ENCODE measurements around the gene HNF4A. TPM values are rescaled to one million over a fixed set of nuclear protein-coding genes. Genes with fewer than 3 reads are reported as not detected.
"Not testable (repeated sequence)": the region's sequence is repeated elsewhere in the genome, so short reads cannot be mapped to it uniquely, and the experiment has no call there.

HNF4A gene
- total RNA-seq, 1 donor = not detected

DNA sequence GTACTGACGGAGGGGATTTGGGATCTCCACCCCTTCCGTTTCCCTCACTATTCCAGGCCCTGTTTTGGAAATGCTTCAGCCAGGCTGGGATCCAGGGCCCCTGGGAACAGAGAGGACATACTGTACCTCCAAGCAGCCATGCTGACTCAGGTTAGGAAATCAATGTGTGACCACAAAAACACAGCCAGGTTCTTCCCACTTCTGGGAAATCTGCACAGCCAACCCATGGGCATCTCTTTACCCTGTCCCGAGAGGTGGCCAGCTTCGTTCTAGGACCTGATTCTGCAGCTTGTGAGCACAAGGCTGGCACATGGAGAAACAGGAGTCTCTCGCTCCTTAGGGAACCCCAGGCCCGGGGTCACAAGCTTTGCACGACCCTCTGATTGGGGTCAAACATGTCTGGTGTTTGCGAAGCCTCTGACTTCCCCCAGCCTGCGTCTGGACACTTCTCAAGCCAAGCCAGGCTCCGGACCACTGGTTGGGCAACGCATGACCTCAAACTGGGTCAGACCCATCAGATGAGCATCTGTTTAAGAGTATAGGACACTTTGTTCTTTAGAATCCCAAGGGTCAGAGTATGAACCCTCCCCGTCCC is 111.9 kb downstream of the HNF4A start:
- peak; percentile 84 for DNase-seq (ENCODE audit: insufficient read length, low spot score, missing footprints)
- no peak overlapping the region for H3K4me3 ChIP-seq (ENCODE audit: insufficient read depth, low read length)
- H2AFZ ChIP-seq (ENCODE audit: low read length) = peak overlapping the region; percentile 68

GRCh38 chr20:44468044-44468782 is 112.7 kb downstream of the HNF4A start:
- H3K4me1 ChIP-seq (ENCODE audit: insufficient read depth, low read length) = peaks cover 10% of the 10 kb centered on the region
- no peak overlapping the region for H3K27ac ChIP-seq (ENCODE audit: low read depth, low read length)
- no peak for DNase-seq (ENCODE audit: insufficient read length, low spot score, missing footprints)
- H2AFZ ChIP-seq (ENCODE audit: low read length) = no peak overlapping the region
- no peaks in the 10 kb centered on the region for H4K20me1 ChIP-seq (ENCODE audit: insufficient read depth, low read length)
- no peak overlapping the region for H3K4me2 ChIP-seq (ENCODE audit: insufficient read depth, low read length)
- no peaks in the 10 kb centered on the region for H3K27me3 ChIP-seq (ENCODE audit: insufficient read depth, low read length)
- H3K36me3 ChIP-seq (ENCODE audit: insufficient read depth, low read length) = no peaks in the 10 kb centered on the region
- H3K4me3 ChIP-seq (ENCODE audit: insufficient read depth, low read length) = no peak overlapping the region
- H3K9me3 ChIP-seq (ENCODE audit: low read depth, low read length) = no peaks in the 10 kb centered on the region
- TF ChIP-seq CTCF (IDR thresholded peaks at IDR 0.05; ENCODE audit: extremely low read depth, low read depth, low read length) = no peak
- no peaks in the 10 kb centered on the region for H3K79me2 ChIP-seq (ENCODE audit: insufficient read depth, low read length)

More for the DNA sequence above, 111.9 kb downstream of the HNF4A start:
- H3K4me1 ChIP-seq (ENCODE audit: insufficient read depth, low read length) = peaks cover 10% of the 10 kb centered on the region
- H3K36me3 ChIP-seq (ENCODE audit: insufficient read depth, low read length) = no peaks in the 10 kb centered on the region
- H4K20me1 ChIP-seq (ENCODE audit: insufficient read depth, low read length) = no peaks in the 10 kb centered on the region
- H3K79me2 ChIP-seq (ENCODE audit: insufficient read depth, low read length) = no peaks in the 10 kb centered on the region
- no peaks in the 10 kb centered on the region for H3K9me3 ChIP-seq (ENCODE audit: low read depth, low read length)
- H3K27ac ChIP-seq (ENCODE audit: low read depth, low read length) = no peak overlapping the region
- TF ChIP-seq CTCF (IDR thresholded peaks at IDR 0.05; ENCODE audit: extremely low read depth, low read depth, low read length) = no peak
- peak overlapping the region; percentile 64 for H3K4me2 ChIP-seq (ENCODE audit: insufficient read depth, low read length)
- no peaks in the 10 kb centered on the region for H3K27me3 ChIP-seq (ENCODE audit: insufficient read depth, low read length)

- H3K4me3 ChIP-seq (ENCODE audit: insufficient read depth, low read length) = no peak overlapping the region
- no peak for DNase-seq (ENCODE audit: insufficient read length, low spot score, missing footprints)
- H3K27me3 ChIP-seq (ENCODE audit: insufficient read depth, low read length) = no peaks in the 10 kb centered on the region
- no peaks in the 10 kb centered on the region for H4K20me1 ChIP-seq (ENCODE audit: insufficient read depth, low read length)
- H3K4me2 ChIP-seq (ENCODE audit: insufficient read depth, low read length) = no peak overlapping the region
- H3K27ac ChIP-seq (ENCODE audit: low read depth, low read length) = no peak overlapping the region
- H3K79me2 ChIP-seq (ENCODE audit: insufficient read depth, low read length) = peaks cover 2% of the 10 kb centered on the region
- H3K4me1 ChIP-seq (ENCODE audit: insufficient read depth, low read length) = peaks cover 13% of the 10 kb centered on the region
- no peak overlapping the region for H2AFZ ChIP-seq (ENCODE audit: low read length)
- no peak for TF ChIP-seq CTCF (IDR thresholded peaks at IDR 0.05; ENCODE audit: extremely low read depth, low read depth, low read length)
- no peaks in the 10 kb centered on the region for H3K36me3 ChIP-seq (ENCODE audit: insufficient read depth, low read length)
- no peaks in the 10 kb centered on the region for H3K9me3 ChIP-seq (ENCODE audit: low read depth, low read length)
Observed at GRCh38 chr20:44470327-44470726, 114.8 kb downstream of the HNF4A start.

GRCh38 chr20:44471481-44471882 is 116.0 kb downstream of the HNF4A start:
- Histone ChIP-seq H3K4me1 (ENCODE audit: insufficient read depth, low read length) (peaks cover 22% of the 10 kb centered on the region), H3K4me2 (ENCODE audit: insufficient read depth, low read length) (no peak overlapping the region), H3K27me3 (ENCODE audit: insufficient read depth, low read length) (no peaks in the 10 kb centered on the region), H3K9me3 (ENCODE audit: low read depth, low read length) (no peaks in the 10 kb centered on the region), H3K27ac (ENCODE audit: low read depth, low read length) (no peak overlapping the region), H3K79me2 (ENCODE audit: insufficient read depth, low read length) (peaks cover 14% of the 10 kb centered on the region), H3K36me3 (ENCODE audit: insufficient read depth, low read length) (no peaks in the 10 kb centered on the region), H2AFZ (ENCODE audit: low read length) (no peak overlapping the region), H3K4me3 (ENCODE audit: insufficient read depth, low read length) (no peak overlapping the region), H4K20me1 (ENCODE audit: insufficient read depth, low read length) (no peaks in the 10 kb centered on the region)
- no peak for DNase-seq (ENCODE audit: insufficient read length, low spot score, missing footprints)
- TF ChIP-seq CTCF (IDR thresholded peaks at IDR 0.05; ENCODE audit: extremely low read depth, low read depth, low read length) = peak; percentile 52

DNA sequence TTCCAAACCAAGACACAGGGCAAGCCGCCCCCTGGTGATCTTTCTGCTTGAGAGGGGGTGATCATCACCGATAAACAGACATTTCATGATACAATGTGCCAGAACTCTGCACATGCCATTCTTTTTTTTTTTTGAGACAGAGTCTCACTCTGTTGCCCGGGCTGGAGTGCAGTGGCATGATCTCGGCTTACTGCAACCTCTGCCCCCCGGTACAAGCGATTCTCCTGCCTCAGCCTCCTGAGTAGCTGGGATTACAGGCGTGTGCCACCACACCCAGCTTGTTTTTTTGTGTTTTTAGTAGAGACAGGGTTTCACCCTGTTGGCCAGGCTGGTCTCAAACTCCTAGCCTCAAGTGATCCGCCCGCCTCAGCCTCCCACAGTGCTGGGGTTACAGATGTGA is 116.8 kb downstream of the HNF4A start:
- not testable (repeated sequence) for H3K36me3 ChIP-seq (ENCODE audit: insufficient read depth, low read length); H3K9me3 ChIP-seq (ENCODE audit: low read depth, low read length); H3K4me3 ChIP-seq (ENCODE audit: insufficient read depth, low read length); H3K27ac ChIP-seq (ENCODE audit: low read depth, low read length); H2AFZ ChIP-seq (ENCODE audit: low read length); DNase-seq (ENCODE audit: insufficient read length, low spot score, missing footprints); H3K4me2 ChIP-seq (ENCODE audit: insufficient read depth, low read length); H4K20me1 ChIP-seq (ENCODE audit: insufficient read depth, low read length); H3K27me3 ChIP-seq (ENCODE audit: insufficient read depth, low read length)
- Histone ChIP-seq H3K79me2 (ENCODE audit: insufficient read depth, low read length) (peaks cover 21% of the 10 kb centered on the region), H3K4me1 (ENCODE audit: insufficient read depth, low read length) (peaks cover 25% of the 10 kb centered on the region)
